Uterus (tissue), 4 donors: Measurements from ENCODE around the gene RNF13. TPM values are rescaled to one million over a fixed set of nuclear protein-coding genes. Genes with fewer than 3 reads are reported as not detected.

Experiments
- DNase-seq, 2 donors: peaks; one replicate each; pipeline ENCODE4 v3.0.0-alpha.2; 2019 to 2020
- H3K27ac ChIP-seq, 2 donors: fragments of 200-600 bp; sonication (generic); 1 replicate in 1 of 2; 2 replicates in 1 of 2; pipeline ENCODE4 v1.5.1; 2016 to 2018
- H3K27me3 ChIP-seq, 2 donors: fragments of 200-600 bp; sonication (generic); one replicate each; pipeline ENCODE4 v1.5.1; 2018 to 2019; ENCODE audit warnings: control low read depth in 1 of 2
- H3K36me3 ChIP-seq, 2 donors: fragments of 200-600 bp; sonication (generic); one replicate each; pipeline ENCODE4 v1.5.1; 2019; ENCODE audit warnings: control low read depth in 1 of 2
- H3K4me1 ChIP-seq, 2 donors: fragments of 200-600 bp; sonication (generic); one replicate each; pipeline ENCODE4 v1.5.1; 2018 to 2019; ENCODE audit warnings: control low read depth in 1 of 2
- H3K4me3 ChIP-seq, 2 donors: fragments of 200-600 bp; sonication (generic); 1 replicate in 1 of 2; 2 replicates in 1 of 2; pipeline ENCODE4 v1.5.1; 2018 to 2019; ENCODE audit warnings: mild to moderate bottlenecking in 1 of 2
- H3K9me3 ChIP-seq, 2 donors: fragments of 200-600 bp; sonication (generic); one replicate each; pipeline ENCODE4 v1.5.1; 2019; ENCODE audit warnings: control low read depth in 1 of 2
- CTCF ChIP-seq, 4 experiments: fragments of 200-600 bp in 2 of 4; fragments of 450-650 bp in 2 of 4; sonication (generic) in 2 of 4; IDR thresholded peaks; one replicate each; pipeline ENCODE4 v1.5.1; 2016 to 2019; ENCODE audit warnings: antibody characterized with exemption in 4 of 4, mild to moderate bottlenecking in 2 of 4, moderate library complexity in 1 of 4
- POLR2A ChIP-seq, 2 donors: fragments of 450-650 bp; IDR thresholded peaks; one replicate each; pipeline ENCODE4 v1.6.1; 2016; ENCODE audit warnings: antibody characterized with exemption in 2 of 2, mild to moderate bottlenecking in 1 of 2, moderate library complexity in 1 of 2
- intact Hi-C: fragments of 100-400 bp; cut with DNase I; formaldehyde crosslinking; loops from one replicate; pipeline ENCODE4 v1.15.1; 2023; ENCODE audit warnings: low total_unique reads
- total RNA-seq, 4 donors: library from RNA; depleted of rRNA in 3 of 4; stranded (reverse); fragments of >200 nt in 3 of 4; gene quantifications; one replicate each; pipeline versions ENCODE4 v1.1.0 to v1.2.4, GENCODE V29; 2014 to 2023
- donor health status: DM: yes; HTN: yes; CAD: no.

RNF13 gene
- total RNA-seq, 4 donors from 2014 or later: 108 to 131 (median 113) TPM

- no peaks in the 10 kb centered on the region for H3K4me1 ChIP-seq
- H3K9me3 ChIP-seq: no peaks in the 10 kb centered on the region
- no peaks in the 10 kb centered on the region for H3K36me3 ChIP-seq
- H3K27ac ChIP-seq: no peak overlapping the region
- no peak overlapping the region for H3K4me3 ChIP-seq
- H3K27me3 ChIP-seq: no peaks in the 10 kb centered on the region
- TF ChIP-seq POLR2A (IDR thresholded peaks at IDR 0.05): no peak
- no peak for TF ChIP-seq CTCF (IDR thresholded peaks at IDR 0.05)
- no peak for DNase-seq
- intact Hi-C loops: no loop called here
Measured at GRCh38 chr3:149777414-149778214, 35.4 kb upstream of the RNF13 start.

GRCh38 chr3:149781211-149781610 is 31.8 kb upstream of the RNF13 start:
- Histone ChIP-seq H3K4me1 (no peaks in the 10 kb centered on the region), H3K27me3 (no peaks in the 10 kb centered on the region), H3K4me3 (no peak overlapping the region), H3K9me3 (no peaks in the 10 kb centered on the region), H3K27ac (no peak overlapping the region), H3K36me3 (no peaks in the 10 kb centered on the region)
- TF ChIP-seq CTCF (IDR thresholded peaks at IDR 0.05): no peak
- TF ChIP-seq POLR2A (IDR thresholded peaks at IDR 0.05): no peak
- intact Hi-C loops: no loop called here
- no peak for DNase-seq

- Histone ChIP-seq H3K27me3 (no peaks in the 10 kb centered on the region), H3K27ac (no peak overlapping the region), H3K4me3 (no peak overlapping the region), H3K9me3 (no peaks in the 10 kb centered on the region), H3K36me3 (no peaks in the 10 kb centered on the region), H3K4me1 (no peaks in the 10 kb centered on the region)
- TF ChIP-seq CTCF (IDR thresholded peaks at IDR 0.05) (no peak), POLR2A (IDR thresholded peaks at IDR 0.05) (no peak)
- DNase-seq: no peak
- intact Hi-C loops: no loop called here
Measured at GRCh38 chr3:149781741-149782140, 31.3 kb upstream of the RNF13 start.

- DNase-seq: no peak
- Histone ChIP-seq H3K27ac (no peak overlapping the region), H3K4me1 (no peaks in the 10 kb centered on the region), H3K36me3 (no peaks in the 10 kb centered on the region), H3K4me3 (no peak overlapping the region), H3K9me3 (no peaks in the 10 kb centered on the region), H3K27me3 (no peaks in the 10 kb centered on the region)
- no peak for TF ChIP-seq POLR2A (IDR thresholded peaks at IDR 0.05)
- TF ChIP-seq CTCF (IDR thresholded peaks at IDR 0.05): no peak
- intact Hi-C loops: no loop called here
Measured at GRCh38 chr3:149783576-149783975, 29.4 kb upstream of the RNF13 start.

GRCh38 chr3:149784064-149784704 is 28.8 kb upstream of the RNF13 start:
- Histone ChIP-seq H3K4me3 (no peak overlapping the region), H3K27me3 (no peaks in the 10 kb centered on the region), H3K4me1 (no peaks in the 10 kb centered on the region), H3K9me3 (no peaks in the 10 kb centered on the region), H3K36me3 (no peaks in the 10 kb centered on the region), H3K27ac (no peak overlapping the region)
- DNase-seq: no peak
- intact Hi-C loops: no loop called here
- no peak for TF ChIP-seq CTCF (IDR thresholded peaks at IDR 0.05)
- no peak for TF ChIP-seq POLR2A (IDR thresholded peaks at IDR 0.05)
